ENCODE measurements around the gene THNSL1. TPM values are rescaled to one million over a fixed set of nuclear protein-coding genes. Genes with fewer than 3 reads are reported as not detected.

The THNSL1 gene
- total and polyA plus RNA-seq, 2 of the 8 experiments (the other 6 are each of a cell fraction or from before 2014, with no cell fraction given) = 1.4 to 3.1 TPM

DNA sequence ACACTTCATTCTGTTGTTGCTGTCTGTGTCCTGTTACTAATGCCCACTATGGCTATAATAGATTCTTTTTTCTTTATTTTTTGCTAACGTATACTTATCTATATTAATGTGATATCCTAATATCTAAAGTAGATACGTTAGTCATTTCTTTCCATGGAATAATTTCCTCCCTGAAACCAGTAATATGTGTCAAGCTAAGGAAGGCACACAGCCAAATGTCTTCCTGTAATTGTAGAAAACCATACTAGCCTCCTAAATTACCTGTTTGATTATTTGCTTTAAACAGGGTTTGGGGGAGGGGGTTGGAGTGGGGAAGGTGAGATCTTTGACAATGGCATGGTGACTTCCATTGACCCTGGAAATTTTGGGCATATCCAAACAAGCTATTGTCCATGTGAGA is 56.4 kb downstream of the THNSL1 start:
- no peak overlapping the region for H2AFZ ChIP-seq (ENCODE audit: low read length)
- ChIA-PET POLR2A (ENCODE audit: partially characterized antibody) (no interaction called here), CTCF (ENCODE audit: partially characterized antibody) (interaction anchor here (1.2 kb wide), 1 partner anchor 9 kb away, joined by 3 read pairs; no protein-coding TSS in a partner anchor)
- WGBS, 2 experiments (ENCODE audit: extremely low coverage in 1 of 2, insufficient coverage in 1 of 2, insufficient read length in 1 of 2, insufficient replicate concordance in 2 of 2, low coverage in 1 of 2, low lambda C conversion rate in 2 of 2, missing lambda C conversion rate in 1 of 2) = 92% methylated on average over 2 of the region's 2 CpGs; no CpG with 5 or more reads in 1 of the 2 experiments
- H3K27ac ChIP-seq (ENCODE audit: low read depth, low read length) = no peak overlapping the region
- H2AK5ac ChIP-seq (ENCODE audit: low read depth, low read length) = no peak overlapping the region
- no peaks in the 10 kb centered on the region for H3K23me2 ChIP-seq (ENCODE audit: low read depth, low read length)
- H2BK15ac ChIP-seq (ENCODE audit: low read length) = no peak overlapping the region
- H3K18ac ChIP-seq (ENCODE audit: extremely low read depth, low read length) = no peak overlapping the region
- no peak for DNase-seq (ENCODE audit: low read depth in 1 of 2, low spot score in 2 of 2)
- H4K20me1 ChIP-seq (replicated peaks in 1 of 2; ENCODE audit: control insufficient read depth in 1 of 2, insufficient read depth in 2 of 2, low read length in 2 of 2) = peaks cover 0 to 3% of the 10 kb centered on the region in 2 experiments
- H3K79me1 ChIP-seq (ENCODE audit: low read depth, low read length) = no peaks in the 10 kb centered on the region
- H3K4me2 ChIP-seq (ENCODE audit: insufficient read depth in 1 of 2, low read depth in 2 of 2, low read length in 2 of 2) = no peak overlapping the region
- no peak overlapping the region for H3K9ac ChIP-seq (replicated peaks in 1 of 4; ENCODE audit: extremely low read depth in 1 of 4, low read depth in 3 of 4, low read length in 3 of 4)
- H2BK5ac ChIP-seq (ENCODE audit: low read depth, low read length) = no peak overlapping the region
- no peak overlapping the region for H4K8ac ChIP-seq (ENCODE audit: extremely low read depth, insufficient read depth, low read length)
- no peak for FAIRE-seq
- no peak overlapping the region for H2BK20ac ChIP-seq (ENCODE audit: low read length)
- H3K79me2 ChIP-seq (ENCODE audit: control insufficient read depth in 1 of 2, insufficient read depth in 2 of 2, low read length in 2 of 2) = no peaks in the 10 kb centered on the region
- H3K4me3 ChIP-seq (ENCODE audit: extremely low read depth in 1 of 4, insufficient read depth in 2 of 4, low read depth in 3 of 4, low read length in 4 of 4) = no peak overlapping the region
- no peak overlapping the region for H3K23ac ChIP-seq (ENCODE audit: insufficient read length)
- H2BK12ac ChIP-seq (ENCODE audit: low read depth, low read length) = no peak overlapping the region
- no peak overlapping the region for H4K5ac ChIP-seq (ENCODE audit: insufficient read length, low read depth, low read length)
- H3K14ac ChIP-seq (ENCODE audit: insufficient read length) = no peak overlapping the region
- H4K91ac ChIP-seq (replicated peaks; ENCODE audit: insufficient read length, low read length) = no peak overlapping the region
- H3K4ac ChIP-seq (replicated peaks; ENCODE audit: insufficient read length, low read depth, low read length) = no peak overlapping the region
- H3K56ac ChIP-seq (replicated peaks; ENCODE audit: insufficient read length, low read depth, low read length) = no peak overlapping the region
- H2BK120ac ChIP-seq (replicated peaks; ENCODE audit: low read depth, low read length) = no peak overlapping the region
- H3K4me1 ChIP-seq (replicated peaks in 1 of 4; ENCODE audit: control insufficient read depth in 3 of 4, insufficient read depth in 4 of 4, low read length in 3 of 4) = peaks cover 2 to 10% (median 5%) of the 10 kb centered on the region in 4 experiments; a peak in 4 of 7 replicates
- no peaks in the 10 kb centered on the region for H3K36me3 ChIP-seq (ENCODE audit: control insufficient read depth in 2 of 4, insufficient read depth in 4 of 4, low read length in 3 of 4)
- peaks cover 14 to 31% (median 25%) of the 10 kb centered on the region in 4 experiments for H3K27me3 ChIP-seq (replicated peaks in 1 of 4; ENCODE audit: control insufficient read depth in 3 of 4, extremely low read depth in 1 of 4, insufficient read depth in 3 of 4, low read length in 3 of 4)
- no peaks in the 10 kb centered on the region for H3K9me3 ChIP-seq (ENCODE audit: insufficient read depth in 2 of 2, low read depth in 1 of 2, low read length in 1 of 2)
- TF ChIP-seq KDM1A (IDR thresholded peaks at IDR 0.05; ENCODE audit: borderline replicate concordance, low read length) (no peak), CEBPB (IDR thresholded peaks at IDR 0.05; ENCODE audit: low read depth, low read length) (no peak), KDM5A (IDR thresholded peaks at IDR 0.05; ENCODE audit: low read length) (no peak), SP2 (IDR thresholded peaks at IDR 0.05; ENCODE audit: low read length) (no peak), POLR2AphosphoS5 (IDR thresholded peaks at IDR 0.05; ENCODE audit: low read depth, low read length) (no peak), RFX5 (IDR thresholded peaks at IDR 0.05; ENCODE audit: borderline replicate concordance, low read depth, low read length) (no peak), CTBP2 (IDR thresholded peaks at IDR 0.05; ENCODE audit: borderline replicate concordance, insufficient read depth, insufficient read length, low read length) (no peak), EGR1 (IDR thresholded peaks at IDR 0.05; ENCODE audit: borderline replicate concordance, low read depth, low read length) (no peak)
